ACC112 (cell line): ENCODE results near the gene EIPR1.
"Not testable (repeated sequence)": the region's sequence is repeated elsewhere in the genome, so short reads cannot be mapped to it uniquely, and the experiment has no call there.

Experiments
- H2AFZ ChIP-seq: fragments of 200-600 bp; sonication (generic); one replicate; pipeline ENCODE4 v1.6.0; 2017; ENCODE audit warnings: antibody characterized with exemption, low read length; ENCODE audit not compliant: unreplicated experiment
- H3K27ac ChIP-seq: fragments of 200-600 bp; sonication (generic); 2 replicates; pipeline ENCODE4 v1.5.1; 2014; ENCODE audit warnings: low read depth, mild to moderate bottlenecking, antibody characterized with exemption, low read length, moderate library complexity
- H3K27me3 ChIP-seq: fragments of 200-600 bp; sonication (generic); 2 replicates; pipeline ENCODE4 v1.6.1; 2014; ENCODE audit warnings: mild to moderate bottlenecking, antibody characterized with exemption, low read length, moderate library complexity, mixed read lengths; ENCODE audit not compliant: insufficient read depth
- H3K36me3 ChIP-seq: fragments of 200-600 bp; sonication (generic); 2 replicates; pipeline ENCODE4 v1.6.1; 2016; ENCODE audit warnings: mild to moderate bottlenecking, antibody characterized with exemption, low read length, moderate library complexity, mixed read lengths; ENCODE audit not compliant: insufficient read depth
- H3K4me1 ChIP-seq: fragments of 200-600 bp; sonication (generic); one replicate; pipeline ENCODE4 v1.6.1; 2016; ENCODE audit warnings: low read length, mixed read lengths; ENCODE audit not compliant: insufficient read depth, unreplicated experiment, control insufficient read depth
- H3K4me3 ChIP-seq: fragments of 200-600 bp; sonication (generic); 2 replicates; pipeline ENCODE4 v1.5.1; 2014; ENCODE audit warnings: mild to moderate bottlenecking, low read depth, low read length
- H3K79me2 ChIP-seq: fragments of 200-600 bp; sonication (generic); one replicate; pipeline ENCODE4 v1.6.0; 2016; ENCODE audit warnings: low read length; ENCODE audit not compliant: control insufficient read depth, unreplicated experiment, insufficient read depth

Gene EIPR1

GRCh38 chr2:3287896-3288295 is 89.7 kb downstream of the EIPR1 start:
- no peaks in the 10 kb centered on the region for H3K4me1 ChIP-seq
- H3K79me2 ChIP-seq = no peaks in the 10 kb centered on the region
- H3K27me3 ChIP-seq = no peaks in the 10 kb centered on the region
- no peaks in the 10 kb centered on the region for H3K36me3 ChIP-seq
- H3K27ac ChIP-seq = no peak overlapping the region
- no peak overlapping the region for H3K4me3 ChIP-seq
- no peak overlapping the region for H2AFZ ChIP-seq

- H2AFZ ChIP-seq, H3K4me1 ChIP-seq, H3K27ac ChIP-seq, H3K79me2 ChIP-seq, H3K27me3 ChIP-seq, H3K4me3 ChIP-seq, H3K36me3 ChIP-seq: not testable (repeated sequence)
These were observed 91.0 kb downstream of the EIPR1 start for GRCh38 chr2:3286646-3287036.

- H3K4me3 ChIP-seq = no peak overlapping the region
- no peak overlapping the region for H3K27ac ChIP-seq
- no peaks in the 10 kb centered on the region for H3K27me3 ChIP-seq
- no peaks in the 10 kb centered on the region for H3K4me1 ChIP-seq
- no peaks in the 10 kb centered on the region for H3K79me2 ChIP-seq
- H2AFZ ChIP-seq = no peak overlapping the region
- H3K36me3 ChIP-seq = no peaks in the 10 kb centered on the region; the same call in 1 of the 2 replicates
These were observed 91.5 kb downstream of the EIPR1 start for GRCh38 chr2:3285901-3286645.

GRCh38 chr2:3284657-3285630 is 92.7 kb downstream of the EIPR1 start:
- no peaks in the 10 kb centered on the region; the same call in 1 of the 2 replicates for H3K36me3 ChIP-seq
- no peaks in the 10 kb centered on the region for H3K27me3 ChIP-seq
- H3K4me1 ChIP-seq = no peaks in the 10 kb centered on the region
- H3K79me2 ChIP-seq = no peaks in the 10 kb centered on the region
- H2AFZ ChIP-seq = no peak overlapping the region
- no peak overlapping the region for H3K27ac ChIP-seq
- H3K4me3 ChIP-seq = no peak overlapping the region

GRCh38 chr2:3283876-3284656 is 93.6 kb downstream of the EIPR1 start:
- H2AFZ ChIP-seq, H3K27me3 ChIP-seq, H3K27ac ChIP-seq, H3K4me1 ChIP-seq, H3K36me3 ChIP-seq, H3K79me2 ChIP-seq, H3K4me3 ChIP-seq: not testable (repeated sequence)

- H3K4me1 ChIP-seq = no peaks in the 10 kb centered on the region
- no peak overlapping the region for H2AFZ ChIP-seq
- no peak overlapping the region for H3K27ac ChIP-seq
- no peaks in the 10 kb centered on the region; the same call in 1 of the 2 replicates for H3K36me3 ChIP-seq
- H3K79me2 ChIP-seq = no peaks in the 10 kb centered on the region
- no peak overlapping the region for H3K4me3 ChIP-seq
- H3K27me3 ChIP-seq = no peaks in the 10 kb centered on the region
These were observed 94.4 kb downstream of the EIPR1 start for GRCh38 chr2:3283206-3283605.

- no peak overlapping the region for H2AFZ ChIP-seq
- no peak overlapping the region for H3K4me3 ChIP-seq
- H3K79me2 ChIP-seq = no peaks in the 10 kb centered on the region
- H3K27ac ChIP-seq = no peak overlapping the region
- H3K36me3 ChIP-seq = no peaks in the 10 kb centered on the region; the same call in 1 of the 2 replicates
- no peaks in the 10 kb centered on the region for H3K4me1 ChIP-seq
- no peaks in the 10 kb centered on the region for H3K27me3 ChIP-seq
These were observed 95.3 kb downstream of the EIPR1 start for GRCh38 chr2:3282056-3282998.

GRCh38 chr2:3280683-3281520 is 96.7 kb downstream of the EIPR1 start:
- Histone ChIP-seq H3K27ac (no peak overlapping the region), H3K27me3 (no peaks in the 10 kb centered on the region), H3K4me1 (no peaks in the 10 kb centered on the region), H2AFZ (no peak overlapping the region), H3K36me3 (no peaks in the 10 kb centered on the region; the same call in 1 of the 2 replicates), H3K4me3 (no peak overlapping the region), H3K79me2 (peaks cover 2% of the 10 kb centered on the region)

GRCh38 chr2:3280197-3280596 is 97.4 kb downstream of the EIPR1 start:
- no peaks in the 10 kb centered on the region for H3K4me1 ChIP-seq
- no peak overlapping the region for H3K27ac ChIP-seq
- H3K4me3 ChIP-seq = no peak overlapping the region
- no peaks in the 10 kb centered on the region; the same call in 1 of the 2 replicates for H3K36me3 ChIP-seq
- no peak overlapping the region for H2AFZ ChIP-seq
- no peaks in the 10 kb centered on the region for H3K27me3 ChIP-seq
- peaks cover 2% of the 10 kb centered on the region for H3K79me2 ChIP-seq
